Hypothalamus (tissue), 51 donors: ENCODE results near the gene LDB2.
"Not testable (repeated sequence)": the region's sequence is repeated elsewhere in the genome, so short reads cannot be mapped to it uniquely, and the experiment has no call there.

Experiments
- DNase-seq, 51 donors: peaks; one replicate each; lab custom pipeline; 2025; lab: John Stamatoyannopoulos, UW

Gene LDB2

DNA sequence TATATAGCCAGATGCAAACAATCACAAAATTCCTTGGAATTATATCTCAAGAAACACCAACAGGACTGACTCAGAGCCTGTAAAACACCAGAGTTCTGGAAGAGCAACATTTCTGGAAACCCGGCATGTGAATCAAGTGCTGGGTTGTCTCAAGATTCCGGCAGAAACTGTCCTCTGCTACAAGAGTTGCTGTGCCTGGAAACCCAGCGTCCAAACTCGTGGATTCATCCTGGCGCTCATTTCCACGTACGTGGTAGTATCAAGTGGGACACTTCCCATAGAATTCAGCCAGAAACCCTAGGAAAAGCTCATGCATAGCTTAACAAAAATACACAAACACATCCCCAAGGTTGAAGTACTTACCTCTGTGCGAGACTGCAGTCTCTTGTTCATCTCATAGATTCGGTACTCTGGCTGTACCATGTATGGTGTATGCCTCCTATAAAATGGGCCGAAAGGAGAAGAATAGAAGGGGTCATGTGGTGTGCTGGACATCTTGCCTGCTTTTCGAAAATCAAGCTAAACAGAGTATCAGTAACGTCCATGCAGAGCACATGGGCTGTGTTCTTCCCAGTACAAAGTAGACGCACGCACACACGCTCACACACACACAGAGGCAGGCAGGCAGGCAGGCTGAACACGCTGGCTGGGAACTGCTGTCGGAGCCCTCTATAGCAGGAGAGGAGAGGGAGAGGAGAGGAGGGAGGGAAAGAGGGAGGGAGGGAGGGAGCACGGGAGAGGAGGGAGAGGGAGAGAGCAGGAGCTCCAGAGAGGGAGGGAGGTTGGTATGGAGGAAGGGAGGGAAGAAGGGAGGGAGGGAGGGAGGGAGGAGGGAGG is at the start of gene LDB2:
Gene LDB2, minus strand, starts transcription at position 655 of the 837 bp plus-strand sequence.
- peak in 32 of 51 donors; percentile 7 to 66 (median 24) for DNase-seq

DNA sequence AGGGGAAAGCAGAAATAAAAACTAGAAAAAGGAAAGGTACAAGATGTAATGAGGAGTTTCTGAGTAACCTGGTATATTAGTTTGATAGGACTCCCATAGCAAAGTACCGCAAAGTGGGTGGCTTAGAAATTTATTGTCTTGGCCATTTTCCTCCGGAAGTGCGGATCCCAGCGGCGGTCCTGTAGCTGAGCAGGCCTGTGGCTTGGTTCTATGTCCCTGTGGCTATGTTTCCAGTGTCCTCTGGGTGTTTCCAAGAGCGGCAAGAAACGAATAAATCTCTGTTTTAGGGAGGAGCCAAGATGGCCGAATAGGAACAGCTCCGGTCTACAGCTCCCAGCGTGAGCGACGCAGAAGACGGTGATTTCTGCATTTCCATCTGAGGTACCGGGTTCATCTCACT is 44.0 kb upstream of the LDB2 start:
- no peak for DNase-seq

DNA sequence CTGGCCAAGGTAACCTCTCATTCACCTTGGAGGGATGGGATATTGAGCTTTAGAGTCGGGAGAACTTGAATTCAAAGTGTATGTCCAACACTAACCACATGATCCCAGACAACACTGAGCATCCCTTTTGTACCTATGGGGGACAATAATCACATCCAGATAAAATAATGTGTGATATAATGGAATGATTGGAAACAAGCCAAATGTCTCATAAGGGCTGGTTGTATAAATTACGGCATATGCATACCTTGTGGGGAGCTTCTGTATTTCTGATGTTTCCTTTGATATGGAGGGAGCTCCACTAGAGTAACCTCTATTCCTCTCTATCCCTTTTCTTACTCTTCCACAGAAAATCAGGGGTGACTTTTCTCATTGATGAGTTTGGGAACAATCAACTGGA is 40.7 kb upstream of the LDB2 start:
- no peak for DNase-seq

DNA sequence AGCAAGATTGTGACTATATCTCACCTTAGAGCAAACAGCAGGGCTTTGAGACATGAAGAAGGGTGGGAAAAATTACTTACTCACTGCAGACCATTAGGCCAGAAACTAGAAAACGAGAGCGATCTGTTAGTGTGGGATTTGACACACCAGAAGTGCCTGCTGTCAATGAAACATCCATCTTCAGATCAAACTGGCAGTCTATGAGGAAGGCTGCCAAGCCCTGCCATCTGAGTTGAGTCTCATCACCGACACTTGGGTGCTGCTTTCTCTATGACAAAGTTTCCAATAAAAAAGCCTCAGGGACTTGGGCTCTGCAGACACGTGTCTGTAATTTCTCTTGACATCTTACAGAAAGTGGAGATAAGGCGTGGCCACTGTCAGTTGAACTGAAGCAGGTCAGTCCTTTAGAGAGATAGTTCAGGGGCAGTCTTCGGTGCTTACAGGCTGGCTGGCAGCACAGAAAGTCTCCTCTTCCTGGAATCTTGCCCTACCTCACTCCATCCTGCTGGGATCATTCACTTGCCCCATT is 40.1 kb upstream of the LDB2 start:
- DNase-seq, result no peak

DNA sequence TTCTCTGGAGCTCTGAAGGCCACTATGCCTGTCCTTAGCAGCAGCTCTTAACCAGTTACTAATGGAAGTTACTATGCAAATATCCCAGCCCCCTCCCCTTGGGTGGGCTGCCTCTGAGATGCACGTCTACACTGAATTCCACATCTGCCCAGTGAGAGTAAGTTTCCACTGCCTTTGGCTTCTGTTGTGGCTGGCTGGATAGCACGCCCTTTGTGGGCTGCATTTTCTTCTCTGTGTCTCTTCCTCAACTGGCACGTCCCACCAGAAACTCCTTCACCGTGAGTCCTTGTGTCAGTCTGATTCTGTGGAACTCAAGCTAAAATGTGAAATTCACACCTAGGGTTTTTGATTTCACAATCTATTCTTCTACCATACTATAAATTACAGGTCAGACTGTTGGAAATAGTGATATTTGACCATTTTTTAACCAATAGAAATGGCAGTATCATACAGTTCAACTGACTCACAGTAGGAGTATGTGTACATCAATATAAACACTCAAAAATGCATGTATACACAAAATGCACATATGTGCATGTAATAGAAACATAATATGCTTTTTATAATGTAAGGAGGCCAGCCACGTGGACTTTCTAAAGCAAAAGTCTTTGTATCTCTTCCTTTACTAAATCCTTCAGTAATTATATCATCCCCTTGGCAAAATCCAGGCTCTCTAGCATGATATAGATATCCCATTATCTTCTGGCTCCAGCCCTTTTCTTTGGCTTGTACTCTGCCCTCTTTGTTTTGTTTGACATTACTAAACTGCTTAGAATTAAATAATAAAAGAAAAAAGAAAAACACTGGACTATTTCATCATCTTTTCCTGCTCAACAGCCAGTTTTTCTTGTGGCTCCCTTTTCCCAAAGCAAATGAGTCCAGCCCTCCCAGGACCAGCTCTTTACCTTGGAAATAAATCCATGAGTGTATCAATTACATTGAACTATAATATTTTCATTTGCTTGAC is 33.2 kb upstream of the LDB2 start:
- DNase-seq, result no peak

DNA sequence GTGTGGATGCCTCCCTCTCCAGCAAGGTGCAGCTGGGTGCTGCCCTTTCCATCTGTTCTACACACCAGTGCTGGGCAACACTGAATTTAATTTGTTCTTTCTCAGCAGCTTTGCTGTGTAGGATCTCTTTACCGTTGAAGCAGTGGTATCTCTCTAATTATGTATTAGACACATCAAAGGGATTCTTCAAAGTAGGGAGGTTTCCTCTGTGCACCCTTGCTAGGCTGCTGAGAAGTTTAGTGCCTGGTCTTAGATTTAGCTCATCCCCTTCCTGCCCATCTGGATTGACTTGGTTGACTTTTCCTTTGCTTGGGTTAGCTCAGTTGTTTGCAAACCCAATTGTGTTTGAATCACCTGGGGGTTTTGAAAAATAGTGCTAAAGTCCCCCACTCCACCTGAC is 27.8 kb upstream of the LDB2 start:
- no peak for DNase-seq

DNA sequence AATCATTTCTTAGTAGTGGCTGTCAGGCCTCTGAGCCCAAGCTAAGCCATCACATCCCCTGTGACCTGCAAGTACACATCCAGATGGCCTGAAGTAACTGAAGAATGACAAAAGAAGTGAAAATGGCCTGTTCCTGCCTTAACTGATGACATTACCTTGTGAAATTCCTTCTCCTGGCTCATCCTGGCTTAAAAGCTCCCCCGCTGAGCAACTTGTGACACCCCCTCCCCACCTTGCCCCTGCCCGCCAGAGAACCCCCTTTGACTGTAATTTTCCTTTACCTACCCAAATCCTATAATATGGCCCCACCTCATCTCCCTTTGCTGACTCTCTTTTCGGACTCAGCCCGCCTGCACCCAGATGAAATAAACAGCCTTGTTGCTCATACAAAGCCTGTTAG is 20.3 kb upstream of the LDB2 start:
- DNase-seq, result not testable (repeated sequence)

DNA sequence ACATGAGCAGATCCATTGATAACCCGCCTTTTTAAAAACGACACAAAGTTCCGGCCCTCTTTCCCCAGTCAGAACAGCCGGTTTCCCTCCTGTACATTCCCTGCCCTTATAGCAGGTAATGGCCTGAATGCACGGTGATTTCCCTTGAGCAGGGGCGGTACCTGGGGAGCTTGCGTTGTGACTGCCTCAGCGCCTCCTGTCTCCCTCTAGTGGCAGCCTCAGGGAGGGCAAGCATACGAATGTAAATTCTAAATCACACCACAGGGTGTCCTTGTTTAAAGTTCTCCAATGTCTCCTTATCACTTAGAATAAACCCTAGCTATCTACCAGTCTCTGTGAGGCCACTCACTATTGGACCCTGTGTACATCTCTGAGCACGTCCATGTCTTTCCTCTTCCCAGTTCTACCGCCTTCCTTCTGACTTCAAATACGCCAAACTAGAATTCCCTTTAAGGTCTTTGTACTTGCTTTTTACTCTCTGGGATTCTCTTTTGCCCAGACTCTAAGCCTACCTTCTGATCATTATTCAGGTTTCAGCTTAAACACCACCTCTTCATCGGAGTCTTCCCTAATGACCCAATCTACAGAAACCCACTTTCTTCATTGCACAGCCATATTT is 18.4 kb upstream of the LDB2 start:
- peak in 1 of 51 donors; percentile 2 for DNase-seq

DNA sequence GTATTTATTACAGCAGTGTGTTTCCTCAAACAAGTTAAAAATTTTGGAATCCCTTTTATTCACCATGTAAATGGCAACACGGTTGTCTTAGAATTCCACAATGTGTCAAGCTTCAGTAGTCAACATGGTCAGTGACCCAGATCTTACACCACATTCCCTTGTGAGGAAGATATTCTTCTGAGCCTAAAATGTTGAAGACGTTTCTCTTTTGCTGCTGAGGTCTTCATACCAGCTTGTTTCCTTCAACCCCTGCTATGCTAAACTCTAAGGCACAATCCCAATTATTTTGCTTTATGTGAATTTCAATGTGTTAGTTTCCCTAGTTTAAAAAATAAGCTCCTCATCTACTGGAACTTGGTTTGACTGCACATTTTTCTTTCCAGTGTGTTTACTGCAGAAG is 17.6 kb upstream of the LDB2 start:
- no peak for DNase-seq

DNA sequence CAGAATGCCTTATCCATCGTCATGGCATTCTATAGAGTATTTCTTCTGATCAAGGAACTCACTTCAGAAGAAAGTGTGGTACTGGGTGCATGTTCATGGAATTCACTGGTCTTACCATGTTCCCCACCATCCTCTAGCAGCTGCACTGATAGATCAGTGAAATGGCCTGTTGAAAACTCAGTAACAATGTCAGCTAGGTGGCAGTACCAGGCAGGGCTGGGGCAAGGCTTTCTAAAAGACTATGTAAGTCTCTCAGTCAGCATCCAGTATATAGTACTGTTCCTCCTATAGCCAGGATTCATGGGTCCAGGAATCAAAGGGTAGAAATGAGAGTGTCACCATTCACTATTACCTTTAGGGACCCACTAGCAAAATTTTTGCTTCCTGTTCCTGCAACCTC is 15.8 kb upstream of the LDB2 start:
- peak in 7 of 51 donors; percentile 2 to 9 (median 7) for DNase-seq

DNA sequence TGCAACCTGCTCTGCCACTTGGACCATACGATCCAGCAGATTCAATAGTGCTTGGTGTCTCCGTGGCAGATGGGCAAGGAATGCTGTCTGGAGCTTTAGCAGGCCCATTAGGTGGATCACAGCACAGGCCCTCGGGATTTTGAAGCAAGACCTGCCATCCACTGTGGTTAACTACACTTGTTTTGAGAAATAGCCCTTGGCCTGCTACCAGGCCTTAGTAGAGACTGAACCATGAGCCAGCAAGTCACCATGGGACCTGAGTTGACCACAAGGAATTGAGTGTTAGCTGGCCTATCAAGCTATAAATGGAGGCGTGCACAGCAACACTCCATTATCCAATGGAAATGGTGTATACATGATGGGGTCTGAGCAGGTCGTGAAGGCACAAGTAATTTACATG is 14.5 kb upstream of the LDB2 start:
- DNase-seq, result no peak

DNA sequence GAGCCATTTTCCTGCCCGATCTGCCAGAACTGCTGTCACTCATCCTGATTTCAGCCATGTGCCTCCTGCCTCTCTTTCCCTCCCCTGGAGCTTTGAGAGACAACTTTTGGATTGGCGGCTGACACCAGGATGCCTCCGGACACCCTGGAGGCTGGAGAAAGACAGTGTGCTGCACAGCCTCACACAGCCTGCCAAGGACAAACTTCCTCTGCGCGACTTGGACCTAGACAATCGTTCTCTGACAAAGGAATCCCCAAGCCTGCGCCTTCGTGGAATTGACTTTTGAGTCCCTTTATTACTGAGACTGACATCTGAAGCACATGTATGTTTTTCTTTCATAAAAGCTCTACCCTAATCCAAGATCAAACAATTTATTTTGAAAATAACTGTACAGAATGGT is 10.8 kb upstream of the LDB2 start:
- no peak for DNase-seq

DNA sequence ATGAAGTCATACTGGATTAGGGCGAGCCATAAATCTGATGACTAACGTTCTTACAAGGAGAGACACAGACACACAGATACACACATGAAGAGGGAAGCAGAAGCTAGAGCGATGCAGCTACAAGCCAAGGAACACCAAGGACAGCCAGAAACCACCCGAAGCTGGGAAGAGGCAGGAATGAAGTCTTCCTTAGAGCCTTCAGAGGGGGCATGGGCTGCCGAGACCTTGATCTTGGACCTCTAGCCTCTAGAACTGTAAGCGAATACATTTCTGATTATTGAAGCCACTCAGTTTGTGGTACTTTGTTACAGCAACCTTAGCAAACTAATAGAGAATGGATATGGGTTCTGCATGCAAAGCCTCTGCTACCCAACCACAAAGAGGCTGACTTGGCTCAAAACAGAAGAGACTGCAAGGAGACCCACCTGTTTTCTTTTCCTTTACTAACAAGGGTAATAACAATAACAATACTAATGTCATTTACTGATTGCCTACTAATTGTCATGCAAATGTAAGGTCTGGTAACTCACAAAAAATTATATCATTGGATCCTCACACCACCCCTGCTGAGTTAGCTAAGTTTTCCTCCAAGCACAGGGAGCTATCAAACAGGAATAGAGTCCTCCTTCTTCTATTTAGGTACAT is 10.1 kb upstream of the LDB2 start:
- no peak for DNase-seq

DNA sequence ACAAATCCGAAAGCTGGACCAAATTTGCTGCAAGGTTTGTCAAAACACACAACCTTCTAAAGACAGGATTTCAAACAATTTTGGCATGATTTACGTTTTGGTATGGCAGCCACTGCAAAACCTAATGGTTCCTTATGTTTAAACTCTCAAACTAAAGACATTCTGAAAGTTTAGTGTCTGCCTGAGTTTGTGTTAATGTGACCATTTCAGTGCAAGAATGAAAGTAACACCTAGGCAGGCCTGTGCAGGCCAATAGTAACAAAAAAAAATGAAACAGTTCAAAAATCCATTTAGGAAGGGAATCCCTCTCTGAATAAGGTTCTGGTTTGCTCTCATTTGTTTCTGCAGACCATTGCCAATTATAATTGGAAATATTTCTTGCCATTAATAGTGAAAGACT is 1.9 kb upstream of the LDB2 start:
- no peak for DNase-seq

DNA sequence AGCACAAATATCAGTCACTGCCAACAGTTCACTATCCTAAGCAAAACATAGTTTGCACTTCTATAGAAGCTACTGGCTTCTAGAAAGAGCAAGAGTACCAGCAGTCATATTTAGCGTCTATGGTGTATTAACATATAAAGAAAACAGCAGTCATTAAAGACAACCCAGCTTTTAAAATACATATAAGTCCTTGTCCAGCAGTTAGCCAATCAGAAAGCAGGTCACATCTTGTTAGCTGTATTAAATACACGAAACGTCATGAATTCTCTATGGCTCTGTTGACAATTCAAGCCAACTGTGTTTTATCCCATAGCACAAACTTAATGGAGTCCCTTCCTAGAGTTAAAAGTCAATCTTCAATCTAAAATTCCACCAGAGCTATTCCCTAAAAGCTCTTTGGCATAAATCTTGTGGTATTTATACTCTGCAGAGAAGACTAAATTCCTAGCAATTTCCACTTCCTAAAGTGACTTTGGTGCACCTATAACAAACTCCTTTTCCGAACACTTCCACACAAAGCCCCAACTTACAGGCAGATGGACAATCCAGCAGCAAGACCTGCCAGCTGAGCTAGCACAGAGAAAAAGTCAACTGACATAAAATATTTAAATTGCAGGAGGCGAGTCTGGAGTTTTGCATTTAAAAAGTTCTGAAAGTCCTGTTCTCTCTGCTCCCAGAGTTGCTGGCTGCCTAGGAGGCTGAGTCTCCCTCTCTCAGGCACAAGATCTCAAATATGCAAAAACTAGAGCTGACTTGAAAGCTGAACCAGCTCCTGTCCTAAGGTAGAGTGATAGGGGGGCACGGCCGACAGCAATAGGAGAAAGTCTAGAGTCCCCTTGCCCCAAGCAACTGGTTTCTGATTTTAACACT is 1.3 kb downstream of the LDB2 start:
- no peak for DNase-seq

DNA sequence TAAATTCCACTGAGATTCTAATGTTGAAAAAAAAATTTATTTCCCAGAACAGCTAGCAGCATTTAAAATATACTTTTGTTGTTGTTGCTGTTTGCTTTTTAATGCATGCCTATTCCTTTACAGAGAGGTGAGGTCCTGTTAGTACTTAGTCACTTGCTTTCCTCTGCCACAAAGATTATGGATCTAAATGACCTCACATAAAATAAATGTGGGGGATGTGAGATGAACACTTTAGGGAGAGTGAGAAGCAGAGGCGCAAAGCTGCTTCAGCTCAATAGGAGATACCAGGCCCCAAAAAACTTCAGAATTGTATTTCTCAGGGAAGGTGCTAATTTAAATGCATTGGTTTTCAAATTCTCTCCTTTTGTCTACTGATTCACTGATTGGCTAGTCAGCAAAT is 4.0 kb downstream of the LDB2 start:
- no peak for DNase-seq

DNA sequence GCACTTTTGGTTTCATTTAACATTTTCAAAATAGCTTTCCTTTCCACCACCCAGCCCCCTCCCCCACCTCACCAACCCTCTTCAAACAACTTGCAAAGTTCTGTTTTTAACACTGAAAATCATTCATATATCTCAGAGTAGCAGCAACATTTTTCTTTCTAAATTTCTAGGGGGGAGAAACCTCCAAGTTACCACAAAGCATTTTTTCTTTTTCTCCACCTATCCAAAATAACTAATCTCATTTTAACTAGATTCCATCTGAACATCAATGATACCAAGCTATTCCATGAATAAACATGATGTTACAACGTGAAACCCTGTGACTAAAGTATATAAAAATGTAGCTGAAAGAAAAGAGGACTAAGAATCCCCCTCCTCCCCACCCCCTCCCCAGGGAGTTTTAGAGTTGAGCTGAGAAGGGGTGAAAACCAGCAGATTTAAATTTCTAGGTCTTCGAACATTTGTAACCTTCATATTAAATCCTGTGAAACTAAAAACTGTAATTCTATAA is 5.2 kb downstream of the LDB2 start:
- no peak for DNase-seq

DNA sequence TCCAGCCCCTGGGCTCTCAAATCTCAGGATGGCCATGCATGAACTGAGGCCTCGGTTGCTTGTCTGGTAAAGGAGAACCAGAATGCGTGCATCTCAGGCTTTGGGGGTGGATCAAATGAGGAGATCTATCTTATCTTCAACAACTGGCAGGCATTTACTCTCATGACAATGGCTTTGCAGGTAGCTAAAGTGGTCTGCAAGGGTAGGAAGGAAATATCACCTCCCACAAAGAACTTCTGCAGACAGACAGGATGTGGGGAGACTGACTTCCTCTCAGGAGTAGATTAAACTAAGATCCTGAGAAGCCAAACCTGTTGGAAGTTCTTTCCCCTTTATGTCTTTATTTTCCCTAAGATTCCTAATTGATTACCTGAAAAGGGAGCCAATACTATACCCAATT is 7.8 kb downstream of the LDB2 start:
- no peak for DNase-seq

DNA sequence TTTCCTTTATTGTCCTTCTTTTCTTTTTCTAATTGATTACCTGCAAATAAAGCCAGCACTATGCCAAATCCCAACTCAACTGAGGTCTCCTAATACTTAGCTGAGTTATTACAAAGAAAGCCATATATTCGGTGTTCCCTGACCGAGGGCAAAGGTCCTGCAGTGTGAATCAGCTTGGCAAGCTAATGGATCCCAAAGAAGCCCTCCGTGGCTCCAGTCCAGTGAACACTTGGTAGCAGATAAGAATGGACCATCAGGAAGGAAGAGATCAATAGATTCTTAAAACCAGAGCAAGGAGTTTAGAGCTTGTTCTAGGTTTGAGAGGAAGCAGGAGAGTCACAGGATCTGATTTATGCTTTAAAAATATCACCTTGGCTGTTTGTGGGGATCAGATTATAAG is 8.5 kb downstream of the LDB2 start:
- no peak for DNase-seq
